ENCODE data around the gene FRAT1.

- TF ChIP-seq, protein P1, sequence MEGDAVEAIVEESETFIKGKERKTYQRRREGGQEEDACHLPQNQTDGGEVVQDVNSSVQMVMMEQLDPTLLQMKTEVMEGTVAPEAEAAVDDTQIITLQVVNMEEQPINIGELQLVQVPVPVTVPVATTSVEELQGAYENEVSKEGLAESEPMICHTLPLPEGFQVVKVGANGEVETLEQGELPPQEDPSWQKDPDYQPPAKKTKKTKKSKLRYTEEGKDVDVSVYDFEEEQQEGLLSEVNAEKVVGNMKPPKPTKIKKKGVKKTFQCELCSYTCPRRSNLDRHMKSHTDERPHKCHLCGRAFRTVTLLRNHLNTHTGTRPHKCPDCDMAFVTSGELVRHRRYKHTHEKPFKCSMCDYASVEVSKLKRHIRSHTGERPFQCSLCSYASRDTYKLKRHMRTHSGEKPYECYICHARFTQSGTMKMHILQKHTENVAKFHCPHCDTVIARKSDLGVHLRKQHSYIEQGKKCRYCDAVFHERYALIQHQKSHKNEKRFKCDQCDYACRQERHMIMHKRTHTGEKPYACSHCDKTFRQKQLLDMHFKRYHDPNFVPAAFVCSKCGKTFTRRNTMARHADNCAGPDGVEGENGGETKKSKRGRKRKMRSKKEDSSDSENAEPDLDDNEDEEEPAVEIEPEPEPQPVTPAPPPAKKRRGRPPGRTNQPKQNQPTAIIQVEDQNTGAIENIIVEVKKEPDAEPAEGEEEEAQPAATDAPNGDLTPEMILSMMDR (IDR thresholded peaks at IDR 0.05; ENCODE audit: poor library complexity, severe bottlenecking): no peak
- TF ChIP-seq RAD21 (conservative IDR thresholded peaks at IDR 0.05) (no peak), POLR2AphosphoS5 (IDR thresholded peaks at IDR 0.05) (no peak), SMC3 (conservative IDR thresholded peaks at IDR 0.05; ENCODE audit: poor library complexity) (no peak)
Observed at GRCh38 chr10:97356318-97356914, 37.3 kb downstream of the FRAT1 start.
